Large intestine (tissue), 3 donors: ENCODE results near the gene EPB41L2. TPM values are rescaled to one million over a fixed set of nuclear protein-coding genes. Genes with fewer than 3 reads are reported as not detected.
A peak's percentile ranks its signal among the peaks of the same experiment; 100 is the strongest.

Experiments used
- DNase-seq, 2 donors: peaks; one replicate each; pipeline versions ENCODE4 v3.0.0 to v3.0.0-alpha.2; 2013
- H3K27ac ChIP-seq: one replicate; pipeline ENCODE4 v1.5.1; 2013; ENCODE audit warnings: low read length
- H3K27me3 ChIP-seq: 2 replicates; pipeline ENCODE4 v1.6.1; 2013; ENCODE audit warnings: low read length; ENCODE audit not compliant: control insufficient read depth, insufficient read depth
- H3K36me3 ChIP-seq: 2 replicates; pipeline ENCODE4 v1.6.1; 2013; ENCODE audit warnings: low read length; ENCODE audit not compliant: control insufficient read depth, insufficient read depth
- H3K4me1 ChIP-seq: one replicate; pipeline ENCODE4 v1.6.1; 2013; ENCODE audit warnings: low read length; ENCODE audit not compliant: control insufficient read depth, insufficient read depth
- H3K4me3 ChIP-seq: one replicate; pipeline ENCODE4 v1.5.1; 2013; ENCODE audit warnings: low read length
- H3K9me3 ChIP-seq: one replicate; pipeline ENCODE4 v1.6.1; 2013; ENCODE audit warnings: mild to moderate bottlenecking, low read depth, low read length, moderate library complexity; ENCODE audit not compliant: control insufficient read depth
- WGBS: methylation state at CpG from one replicate; pipeline ENCODE4 v1.1.5; 2013; ENCODE audit warnings: low lambda C conversion rate; ENCODE audit not compliant: insufficient coverage; 5-methylcytosine and 5-hydroxymethylcytosine counted together
- polyA plus RNA-seq: library from polyadenylated mRNA; unstranded; fragments of 120-200 nt; gene quantifications from one replicate; pipeline ENCODE4 v1.2.1, GENCODE V29; 2013

Gene EPB41L2
- polyA plus RNA-seq, 1 donor = 75.0 TPM

DNA sequence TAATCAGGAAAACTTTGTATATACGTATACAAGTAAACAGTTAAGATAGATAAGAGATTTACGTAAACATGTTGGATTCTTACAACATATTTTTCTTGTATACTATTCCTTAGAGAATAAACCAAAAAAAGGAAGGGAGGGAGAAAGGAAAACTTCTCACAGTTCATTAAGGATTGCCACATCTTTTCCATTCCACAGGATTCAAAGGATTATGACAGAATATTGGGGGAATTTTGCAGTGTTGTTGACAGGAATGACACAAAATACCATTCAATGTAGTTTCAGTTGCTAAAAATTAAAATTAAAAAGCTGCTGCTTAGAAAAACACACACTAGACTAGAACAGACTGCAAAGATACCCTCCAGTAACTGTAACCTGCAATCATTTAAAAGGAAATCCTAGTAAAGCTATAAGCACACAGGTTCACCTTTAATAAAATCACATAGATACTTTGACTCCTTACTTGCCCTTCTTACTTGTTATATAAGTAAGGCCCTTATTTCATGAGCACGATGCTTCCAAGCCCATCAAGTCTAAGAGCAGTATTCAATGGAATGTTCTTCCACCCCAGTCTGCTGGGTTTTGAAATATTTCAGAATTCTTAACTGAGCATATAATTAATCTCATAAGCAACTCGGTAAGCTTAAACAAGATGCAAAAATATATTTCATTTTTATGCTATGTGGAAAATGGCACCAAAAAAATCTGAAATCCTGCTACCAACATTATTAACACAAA, 128.0 kb downstream of the EPB41L2 start:
- Histone ChIP-seq H3K4me3 (no peak overlapping the region), H3K4me1 (peaks cover 5% of the 10 kb centered on the region), H3K27ac (no peak overlapping the region), H3K36me3 (no peaks in the 10 kb centered on the region), H3K9me3 (no peaks in the 10 kb centered on the region), H3K27me3 (no peaks in the 10 kb centered on the region)
- 59% methylated on average over 4 of the region's 4 CpGs for WGBS
- DNase-seq = no peak

DNA sequence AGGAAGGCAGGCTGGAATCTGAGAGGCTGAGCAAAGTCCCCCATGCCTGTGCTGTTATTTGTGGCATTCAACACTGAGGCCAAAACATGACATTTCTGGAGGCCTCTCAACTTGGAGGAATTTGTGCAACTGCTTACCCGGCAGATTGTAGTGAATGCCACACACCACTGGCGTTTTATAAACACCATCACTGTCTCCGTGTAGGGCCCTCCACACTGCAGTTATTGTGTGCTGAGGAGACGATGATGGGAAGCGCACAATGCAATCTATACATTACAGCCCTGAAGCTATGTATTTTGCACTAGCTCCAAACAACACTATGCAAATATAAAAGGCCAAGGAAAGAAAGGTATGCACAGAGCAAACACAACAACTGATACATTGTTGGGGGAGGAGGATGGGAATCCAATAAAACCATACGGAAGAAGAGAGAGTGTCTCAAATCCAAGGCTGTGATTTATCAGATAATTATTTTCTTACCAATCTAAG, 129.3 kb downstream of the EPB41L2 start:
- WGBS = no CpG with 5 or more reads among the region's 6 CpGs
- Histone ChIP-seq H3K27me3 (no peaks in the 10 kb centered on the region), H3K9me3 (no peaks in the 10 kb centered on the region), H3K36me3 (no peaks in the 10 kb centered on the region), H3K27ac (no peak overlapping the region), H3K4me1 (peaks cover 5% of the 10 kb centered on the region), H3K4me3 (no peak overlapping the region)
- DNase-seq = peak in 1 of 2 donors; percentile 19

DNA sequence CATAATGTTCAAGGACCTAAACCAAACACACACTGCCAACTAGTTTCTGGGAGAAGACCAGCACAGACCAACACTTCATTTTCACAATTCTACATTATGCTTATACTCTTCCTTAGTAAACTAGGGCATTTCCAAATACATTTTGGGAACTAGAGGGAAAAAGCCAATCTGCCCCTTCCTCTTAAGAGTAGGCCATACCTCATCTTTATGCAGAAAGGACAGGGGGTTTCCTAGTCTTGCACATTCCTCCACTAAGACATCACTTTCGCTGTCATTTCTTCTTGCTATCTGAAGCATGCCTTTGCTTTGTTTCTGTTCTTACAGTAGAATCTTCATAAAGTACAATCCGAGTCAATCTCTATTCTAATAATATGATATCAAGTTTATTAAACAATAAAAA, 130.1 kb downstream of the EPB41L2 start:
- no peaks in the 10 kb centered on the region for H3K27me3 ChIP-seq
- no peak overlapping the region for H3K27ac ChIP-seq
- WGBS = 100% methylated on average over 1 of the region's 2 CpGs

DNA sequence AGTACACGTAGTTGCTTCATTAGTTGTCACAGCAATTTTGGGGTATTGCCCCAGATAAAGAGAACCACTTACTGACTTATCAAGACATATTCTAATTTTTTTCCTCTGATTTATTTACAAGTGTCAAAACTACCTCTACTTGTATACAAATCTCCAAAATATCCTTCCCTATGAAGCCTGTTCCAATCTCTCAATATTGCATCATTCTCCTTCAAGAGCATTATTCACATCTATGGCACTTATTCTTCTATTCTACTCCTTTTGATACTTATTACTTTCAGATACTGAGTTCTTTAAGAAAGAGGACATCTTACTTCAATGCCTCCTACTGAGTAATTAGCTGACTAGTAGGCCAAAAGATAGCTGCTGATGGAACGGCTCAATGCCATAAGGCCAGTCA, 130.6 kb downstream of the EPB41L2 start:
- Histone ChIP-seq H3K4me3 (no peak overlapping the region), H3K36me3 (no peaks in the 10 kb centered on the region), H3K27ac (no peak overlapping the region), H3K4me1 (peaks cover 5% of the 10 kb centered on the region), H3K27me3 (no peaks in the 10 kb centered on the region), H3K9me3 (no peaks in the 10 kb centered on the region)
- no CpG with 5 or more reads among the region's 2 CpGs for WGBS
- no peak for DNase-seq

More for the DNA sequence above, 130.1 kb downstream of the EPB41L2 start:
- peaks cover 5% of the 10 kb centered on the region for H3K4me1 ChIP-seq
- H3K36me3 ChIP-seq = no peaks in the 10 kb centered on the region
- H3K9me3 ChIP-seq = no peaks in the 10 kb centered on the region
- H3K4me3 ChIP-seq = no peak overlapping the region
- DNase-seq = no peak

DNA sequence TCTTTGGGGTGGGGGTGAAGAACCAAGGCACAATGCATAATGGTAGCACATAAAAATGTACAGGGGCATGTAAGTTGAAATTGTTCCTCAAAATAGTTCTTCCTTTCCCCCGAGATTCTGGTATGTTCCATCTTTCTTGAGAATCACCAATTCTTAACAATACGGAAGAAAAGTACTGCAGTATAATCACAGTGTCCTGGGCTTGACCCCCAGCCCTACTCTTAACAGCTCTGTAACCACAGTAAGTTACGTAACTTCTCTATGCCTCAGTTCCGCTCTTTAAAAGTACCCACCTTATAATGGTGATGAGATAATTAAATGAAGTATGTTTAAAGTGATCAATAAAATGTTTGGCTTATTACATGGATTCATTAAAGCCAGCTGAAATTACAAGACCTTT, 131.4 kb downstream of the EPB41L2 start:
- no peak for DNase-seq
- H3K36me3 ChIP-seq = no peaks in the 10 kb centered on the region
- H3K4me1 ChIP-seq = peaks cover 5% of the 10 kb centered on the region
- no peak overlapping the region for H3K27ac ChIP-seq
- H3K9me3 ChIP-seq = no peaks in the 10 kb centered on the region
- no peak overlapping the region for H3K4me3 ChIP-seq
- 80% methylated on average over 1 of the region's 4 CpGs for WGBS
- no peaks in the 10 kb centered on the region for H3K27me3 ChIP-seq

DNA sequence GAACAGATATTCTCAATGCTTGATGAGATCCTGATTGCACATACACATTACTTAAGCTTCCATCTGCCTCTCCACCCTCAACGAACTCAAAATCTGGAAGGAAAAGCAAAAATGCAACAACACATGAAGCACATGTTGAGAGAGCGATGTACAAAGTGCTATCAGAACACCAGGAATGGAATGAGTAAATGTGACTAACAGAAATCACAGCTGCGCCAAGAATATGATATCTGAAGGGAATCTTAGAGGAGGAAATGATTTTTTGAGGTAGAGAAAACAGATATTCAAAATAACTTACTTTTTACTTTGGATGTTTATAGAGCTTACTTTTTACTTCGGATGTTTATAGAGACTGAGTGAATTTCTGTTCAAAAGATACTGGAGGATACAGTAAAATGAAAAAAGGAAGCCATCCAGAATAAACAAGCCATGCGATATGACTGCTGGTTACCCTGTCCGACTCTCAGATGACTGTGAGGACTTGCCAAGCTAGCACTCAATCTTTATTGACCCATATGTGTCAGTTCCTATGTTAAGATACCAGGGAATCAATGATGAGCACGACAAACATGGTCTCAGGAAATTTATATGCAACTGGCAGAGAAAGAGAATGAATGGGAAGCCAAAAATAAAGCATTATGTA, 133.9 kb downstream of the EPB41L2 start:
- 96% methylated on average over 3 of the region's 7 CpGs for WGBS
- H3K27me3 ChIP-seq = no peaks in the 10 kb centered on the region
- H3K36me3 ChIP-seq = peaks cover 4% of the 10 kb centered on the region
- DNase-seq = no peak
- H3K4me1 ChIP-seq = peaks cover 5% of the 10 kb centered on the region
- no peak overlapping the region for H3K27ac ChIP-seq
- H3K4me3 ChIP-seq = no peak overlapping the region
- no peaks in the 10 kb centered on the region for H3K9me3 ChIP-seq

DNA sequence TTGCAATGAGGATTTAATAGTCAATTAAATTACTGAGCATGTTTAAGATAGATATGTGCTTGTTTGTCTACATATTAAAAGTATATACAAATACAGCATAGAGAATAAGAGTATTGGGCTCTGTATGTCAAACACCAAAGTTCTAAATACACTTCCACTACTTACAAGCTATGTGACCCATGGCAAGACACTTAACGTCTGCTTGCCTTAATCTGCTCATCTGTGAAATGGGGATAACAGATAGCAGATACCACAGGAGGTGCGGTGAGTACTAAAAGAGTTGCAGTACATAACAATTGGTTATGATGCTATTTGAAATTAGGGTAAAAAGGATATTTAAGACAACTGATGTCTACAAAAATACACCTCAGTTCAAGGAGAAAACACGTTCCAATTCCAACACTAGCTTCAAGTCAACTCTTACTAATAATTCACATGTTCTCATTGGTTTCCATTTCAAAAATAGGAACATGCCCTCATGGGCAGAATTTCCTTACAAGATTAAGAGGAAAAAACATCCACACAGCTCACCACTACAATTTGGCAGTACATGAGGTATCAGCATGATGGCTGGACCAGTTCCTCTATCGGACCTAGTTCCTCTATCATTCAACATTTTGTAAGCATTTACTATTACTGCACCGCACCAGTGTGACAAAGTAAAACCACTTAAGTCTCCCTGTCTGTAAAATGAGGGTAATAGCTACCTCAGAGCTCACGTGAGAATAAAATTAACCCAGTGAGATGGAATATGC, 134.7 kb downstream of the EPB41L2 start:
- no peaks in the 10 kb centered on the region for H3K4me1 ChIP-seq
- 100% methylated on average over 1 of the region's 6 CpGs for WGBS
- H3K27me3 ChIP-seq = no peaks in the 10 kb centered on the region
- H3K4me3 ChIP-seq = no peak overlapping the region
- H3K27ac ChIP-seq = no peak overlapping the region
- no peak for DNase-seq
- H3K36me3 ChIP-seq = peaks cover 4% of the 10 kb centered on the region
- H3K9me3 ChIP-seq = no peaks in the 10 kb centered on the region

DNA sequence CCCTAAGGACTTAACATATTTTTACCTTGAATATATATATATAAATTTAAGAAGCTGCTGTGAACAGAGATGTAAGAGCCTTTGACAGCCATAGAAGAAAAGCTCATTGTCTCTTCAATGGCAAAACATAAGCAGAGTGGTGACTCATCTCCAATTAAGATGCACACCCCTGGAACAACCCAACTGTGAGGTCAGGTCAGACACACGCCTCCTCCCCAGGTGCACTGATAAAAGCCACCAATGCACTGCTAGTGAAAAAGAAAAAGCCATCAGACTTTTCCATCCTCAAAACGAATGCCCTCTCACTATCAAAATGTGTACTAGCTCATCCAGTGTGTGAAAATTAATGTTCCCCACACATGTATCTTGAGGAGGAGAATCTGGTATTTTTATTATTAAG, 135.7 kb downstream of the EPB41L2 start:
- no CpG with 5 or more reads among the region's 2 CpGs for WGBS

DNA sequence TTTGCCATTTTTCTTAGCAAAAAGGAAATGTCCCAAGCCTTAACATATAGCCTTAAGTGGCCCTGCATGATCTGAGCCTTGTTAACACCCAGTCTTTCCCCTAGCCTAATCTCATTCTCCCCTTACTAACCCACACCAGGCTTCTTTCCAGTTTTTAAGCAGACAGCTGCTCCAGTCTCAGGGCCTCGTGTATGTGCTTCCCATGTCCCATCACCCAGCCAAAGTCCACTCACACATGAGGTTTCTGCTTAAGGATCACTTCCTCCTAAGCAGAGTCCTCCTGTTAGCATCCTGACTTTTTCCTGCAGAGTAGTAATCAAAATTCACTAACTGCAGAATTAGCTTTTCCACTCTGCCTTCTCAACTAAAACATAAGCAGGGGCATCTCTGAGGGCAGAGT, 139.7 kb downstream of the EPB41L2 start:
- Histone ChIP-seq H3K4me3 (no peak overlapping the region), H3K36me3 (peaks cover 4% of the 10 kb centered on the region), H3K9me3 (no peaks in the 10 kb centered on the region), H3K4me1 (no peaks in the 10 kb centered on the region), H3K27ac (no peak overlapping the region), H3K27me3 (no peaks in the 10 kb centered on the region)
- no CpG with 5 or more reads among the region's 1 CpG for WGBS
- DNase-seq = no peak

More for the DNA sequence above, 135.7 kb downstream of the EPB41L2 start:
- H3K9me3 ChIP-seq = no peaks in the 10 kb centered on the region
- no peaks in the 10 kb centered on the region for H3K4me1 ChIP-seq
- no peak overlapping the region for H3K27ac ChIP-seq
- peaks cover 4% of the 10 kb centered on the region for H3K36me3 ChIP-seq
- H3K4me3 ChIP-seq = no peak overlapping the region
- no peak for DNase-seq
- no peaks in the 10 kb centered on the region for H3K27me3 ChIP-seq

DNA sequence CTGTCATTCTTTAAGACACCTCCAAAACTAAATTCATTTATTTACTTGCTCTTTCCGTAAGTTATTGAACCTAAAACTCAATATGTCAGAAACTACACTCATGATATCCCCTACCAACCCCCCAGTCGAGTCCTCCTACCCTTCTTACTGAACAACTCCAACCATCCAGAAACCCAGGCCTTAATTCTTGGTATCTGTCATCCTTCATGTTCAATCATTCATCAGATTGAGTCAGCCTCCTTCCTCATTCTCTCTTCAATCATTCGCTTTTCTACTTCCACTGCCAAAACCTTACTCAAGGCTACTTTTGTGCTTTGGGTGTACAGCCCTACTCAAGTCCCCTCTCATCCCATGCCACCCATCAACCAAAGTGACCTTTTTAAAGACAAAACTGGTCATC, 140.1 kb downstream of the EPB41L2 start:
- H3K9me3 ChIP-seq = no peaks in the 10 kb centered on the region
- DNase-seq = no peak
- no peak overlapping the region for H3K27ac ChIP-seq
- 94% methylated on average over 2 of the region's 3 CpGs for WGBS
- H3K36me3 ChIP-seq = peaks cover 4% of the 10 kb centered on the region
- H3K4me3 ChIP-seq = no peak overlapping the region
- no peaks in the 10 kb centered on the region for H3K27me3 ChIP-seq
- no peaks in the 10 kb centered on the region for H3K4me1 ChIP-seq
